HG03064 (cell line): ENCODE data around the gene TPGS1.

Experiments used
- ATAC-seq: cut with Tn5 transposase; IDR thresholded peaks from one replicate; pipeline ENCODE4 v1.9.1; 2021; ENCODE audit warnings: low read depth; ENCODE audit not compliant: unreplicated experiment

Gene TPGS1

DNA sequence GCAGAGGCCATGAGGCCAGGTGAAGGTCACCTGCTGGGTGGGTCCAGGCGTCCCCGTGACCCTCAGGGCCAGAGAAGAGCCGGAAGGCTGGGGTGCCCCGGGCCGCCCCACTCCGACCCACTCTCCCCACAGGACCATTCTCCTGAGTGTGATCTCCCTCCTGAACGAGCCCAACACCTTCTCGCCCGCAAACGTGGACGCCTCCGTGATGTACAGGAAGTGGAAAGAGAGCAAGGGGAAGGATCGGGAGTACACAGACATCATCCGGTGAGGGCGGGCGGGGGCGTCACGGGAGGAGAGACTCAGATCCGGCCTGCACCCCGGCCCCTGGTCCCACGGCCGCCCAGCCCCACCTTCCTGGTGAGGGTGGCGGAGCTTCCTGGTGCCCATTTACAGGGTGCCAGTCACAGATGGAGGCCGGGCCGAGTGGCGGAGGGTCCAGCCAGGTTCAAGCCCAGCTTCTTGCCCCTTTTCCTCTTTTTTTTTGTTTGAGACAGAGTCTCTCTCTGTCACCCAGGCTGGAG, 29.6 kb downstream of the TPGS1 start:
- no peak for ATAC-seq

DNA sequence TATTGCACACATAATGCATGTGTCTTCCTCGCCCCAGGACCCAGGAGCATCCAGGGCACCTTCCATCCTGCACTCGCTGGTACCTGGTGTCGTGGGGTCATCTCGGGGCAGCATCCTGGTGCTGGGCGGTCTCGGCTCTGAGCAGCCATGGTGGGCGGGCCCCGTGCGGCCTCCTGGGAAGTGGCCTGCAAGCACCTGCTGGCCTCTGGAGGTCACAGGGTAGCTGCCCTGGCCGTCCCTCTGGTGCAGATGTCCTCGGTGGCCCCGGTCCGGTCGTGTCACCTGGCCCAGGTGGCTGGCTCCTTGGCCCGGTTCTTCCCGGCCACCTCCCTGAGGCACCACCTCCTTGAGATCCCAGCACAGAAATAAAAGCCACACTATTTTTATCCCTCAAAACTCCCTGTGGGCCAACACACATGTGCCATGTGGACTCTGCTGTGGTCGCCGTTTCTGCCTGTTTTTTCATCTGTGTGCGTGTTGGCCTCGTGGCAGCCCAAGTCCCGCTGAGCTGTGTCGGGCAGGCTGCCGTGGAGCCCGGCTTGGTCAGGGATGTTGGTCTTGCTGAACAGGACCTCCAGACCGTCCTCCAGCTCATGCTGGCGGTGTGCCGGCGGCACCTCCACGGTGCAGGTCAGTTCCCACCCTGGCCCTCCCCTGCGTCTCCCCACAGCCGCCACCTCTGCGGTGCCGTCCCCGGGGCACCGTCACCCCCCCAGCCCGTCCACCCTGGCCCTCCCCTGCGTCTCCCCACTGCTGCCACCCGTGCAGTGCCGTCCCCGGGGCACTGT, 31.5 kb downstream of the TPGS1 start:
- ATAC-seq: no peak

DNA sequence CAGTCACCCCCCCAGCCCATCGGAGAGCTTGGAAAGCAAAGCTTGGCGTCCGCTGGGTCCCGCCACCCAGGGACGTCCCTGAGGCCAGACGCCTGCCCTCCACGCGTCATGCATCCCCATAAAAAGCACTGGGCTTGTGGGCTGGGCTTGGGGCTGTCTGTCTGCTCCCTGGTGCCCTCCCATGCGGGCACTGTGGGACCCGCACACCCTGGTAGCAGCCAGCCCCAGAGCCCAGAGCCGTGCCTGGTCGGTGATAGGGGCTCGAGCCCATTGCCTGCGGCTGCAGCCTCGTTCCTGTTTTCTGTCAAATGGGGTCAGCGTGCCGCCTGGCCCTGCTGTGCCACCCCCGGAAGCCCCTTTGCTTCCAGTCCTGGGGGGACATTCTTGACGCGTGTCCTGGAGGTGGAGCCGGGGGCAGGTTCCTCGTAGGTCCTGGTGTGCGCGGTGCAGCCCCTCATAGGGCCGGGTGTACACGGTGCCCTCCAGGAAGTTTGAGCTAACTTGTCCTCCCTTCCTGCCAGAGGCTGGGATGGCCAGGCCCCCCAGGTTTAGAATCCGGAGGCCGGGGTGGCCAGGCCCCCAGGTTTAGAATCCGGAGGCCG, 32.2 kb downstream of the TPGS1 start:
- ATAC-seq: no peak

DNA sequence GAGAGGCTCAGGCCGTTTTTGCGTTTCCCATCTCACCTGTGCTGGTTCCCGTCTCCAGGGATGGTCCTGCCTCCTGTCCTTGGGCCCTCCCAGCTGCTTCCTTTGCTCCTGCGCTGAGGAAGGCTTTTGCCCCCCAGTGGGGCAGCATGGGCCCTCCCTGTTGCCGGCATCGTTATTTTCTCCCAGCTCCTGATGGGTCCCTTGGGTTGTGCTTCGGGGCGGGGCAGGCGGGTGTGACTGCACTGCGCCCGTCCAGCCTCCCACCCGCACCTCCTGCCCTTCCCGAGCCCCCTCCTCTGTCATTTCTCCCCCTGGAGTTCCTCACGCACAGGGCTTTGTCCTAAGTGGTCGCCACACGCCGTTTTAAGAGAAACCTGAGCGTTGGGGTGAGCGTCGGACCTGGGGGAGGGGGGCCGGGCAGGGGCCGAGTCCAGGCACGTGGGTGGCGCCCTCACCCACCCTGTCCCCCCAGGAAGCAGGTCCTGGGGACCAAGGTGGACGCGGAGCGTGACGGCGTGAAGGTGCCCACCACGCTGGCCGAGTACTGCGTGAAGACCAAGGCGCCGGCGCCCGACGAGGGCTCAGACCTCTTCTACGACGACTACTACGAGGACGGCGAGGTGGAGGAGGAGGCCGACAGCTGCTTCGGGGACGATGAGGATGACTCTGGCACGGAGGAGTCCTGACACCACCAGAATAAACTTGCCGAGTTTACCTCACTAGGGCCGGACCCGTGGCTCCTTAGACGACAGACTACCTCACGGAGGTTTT, 33.8 kb downstream of the TPGS1 start:
- no peak for ATAC-seq

DNA sequence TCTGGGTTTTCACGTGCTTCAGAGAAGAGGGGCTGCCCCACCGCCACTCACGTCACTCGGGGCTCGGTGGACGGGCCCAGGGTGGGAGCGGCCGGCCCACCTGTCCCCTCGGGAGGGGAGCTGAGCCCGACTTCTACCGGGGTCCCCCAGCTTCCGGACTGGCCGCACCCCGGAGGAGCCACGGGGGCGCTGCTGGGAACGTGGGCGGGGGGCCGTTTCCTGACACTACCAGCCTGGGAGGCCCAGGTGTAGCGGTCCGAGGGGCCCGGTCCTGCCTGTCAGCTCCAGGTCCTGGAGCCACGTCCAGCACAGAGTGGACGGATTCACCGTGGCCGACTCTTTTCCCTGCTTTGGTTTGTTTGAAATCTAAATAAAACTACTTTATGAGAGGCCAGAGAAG, 34.4 kb downstream of the TPGS1 start:
- no peak for ATAC-seq

DNA sequence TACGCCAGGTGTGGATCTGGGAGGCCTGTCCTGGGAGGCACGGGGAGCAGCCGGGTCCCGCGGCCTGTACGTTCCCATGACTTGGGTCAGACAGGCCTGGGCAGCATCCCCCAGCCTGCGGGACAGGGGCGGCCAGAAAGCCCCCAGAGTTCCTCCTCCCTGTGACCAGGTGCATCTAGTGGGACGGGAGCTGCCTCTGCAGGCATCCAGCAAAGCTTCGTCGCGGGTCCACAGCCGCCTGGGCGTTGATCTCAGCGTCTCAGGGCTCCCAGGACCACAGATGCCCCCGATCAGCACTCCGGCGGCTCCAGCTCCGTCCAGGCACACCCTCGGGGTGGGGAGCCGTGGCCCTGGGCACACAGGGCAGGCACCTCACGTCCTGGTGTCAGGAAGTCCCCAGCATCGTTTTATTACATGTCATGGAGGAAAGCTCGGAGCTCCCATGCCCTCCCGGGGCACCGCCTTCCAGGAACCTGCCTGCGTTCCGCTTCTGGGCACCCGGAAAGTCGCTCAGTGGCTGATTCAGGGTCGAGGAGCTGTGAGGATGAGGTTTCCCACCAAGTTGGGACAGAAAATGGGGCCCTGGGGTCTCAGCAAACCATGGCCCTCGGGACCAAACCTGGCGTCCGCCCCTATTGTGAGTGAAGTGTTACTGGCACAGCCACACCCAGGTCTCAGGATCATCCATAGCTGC, 35.0 kb downstream of the TPGS1 start:
- ATAC-seq: no peak

DNA sequence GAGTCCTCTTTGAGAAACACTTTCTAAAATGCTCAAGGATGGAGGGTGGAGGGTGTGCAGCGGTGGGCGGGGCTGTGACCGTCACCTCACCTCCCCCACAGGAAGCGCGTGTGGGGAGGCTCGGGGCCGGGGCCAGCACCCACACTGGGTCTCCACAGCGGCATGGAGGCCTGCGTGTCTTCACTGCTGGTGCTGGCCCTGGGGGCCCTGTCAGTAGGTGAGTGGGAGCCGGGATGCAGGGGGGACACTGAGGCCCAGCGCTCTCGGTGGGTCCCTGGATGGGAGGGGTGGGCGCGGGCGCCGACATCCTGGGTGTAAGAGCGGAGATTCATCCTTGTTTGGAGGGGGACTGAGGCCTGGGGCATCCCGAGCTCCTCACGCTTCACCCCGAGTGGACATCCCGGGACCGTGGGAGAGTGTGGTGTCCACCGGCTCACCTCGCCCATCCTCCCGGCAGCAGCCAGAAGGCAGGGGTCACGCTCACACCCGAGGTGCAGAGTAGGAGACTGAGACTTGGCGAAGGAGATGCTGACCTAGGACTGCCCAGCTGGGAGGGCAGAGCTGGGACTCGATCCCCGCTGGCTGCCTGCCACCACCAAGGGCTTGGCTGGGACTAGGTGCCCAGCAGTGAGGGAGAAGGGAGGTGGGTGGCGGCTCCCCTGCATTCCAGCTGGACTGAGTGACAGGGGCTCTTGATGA, 36.8 kb downstream of the TPGS1 start, which contains the start of gene GZMM:
Gene GZMM (plus strand): TSS at position 144 of the 699 bp plus-strand sequence. CDS start 19 bp downstream, at position 163.
- no peak for ATAC-seq

DNA sequence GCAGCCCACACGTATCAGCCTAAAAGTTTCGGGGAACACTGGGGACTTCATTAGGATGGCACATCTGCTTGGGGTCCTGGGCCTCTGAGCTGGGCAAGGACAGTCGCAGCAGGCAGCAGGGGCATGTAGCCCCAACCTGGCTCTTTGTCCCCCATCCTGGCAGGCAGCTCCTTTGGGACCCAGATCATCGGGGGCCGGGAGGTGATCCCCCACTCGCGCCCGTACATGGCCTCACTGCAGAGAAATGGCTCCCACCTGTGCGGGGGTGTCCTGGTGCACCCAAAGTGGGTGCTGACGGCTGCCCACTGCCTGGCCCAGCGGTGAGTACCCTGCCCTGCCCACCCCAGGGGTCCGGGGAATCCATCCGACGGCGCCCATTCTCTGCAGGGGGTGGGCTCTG, 39.8 kb downstream of the TPGS1 start:
- ATAC-seq: no peak

DNA sequence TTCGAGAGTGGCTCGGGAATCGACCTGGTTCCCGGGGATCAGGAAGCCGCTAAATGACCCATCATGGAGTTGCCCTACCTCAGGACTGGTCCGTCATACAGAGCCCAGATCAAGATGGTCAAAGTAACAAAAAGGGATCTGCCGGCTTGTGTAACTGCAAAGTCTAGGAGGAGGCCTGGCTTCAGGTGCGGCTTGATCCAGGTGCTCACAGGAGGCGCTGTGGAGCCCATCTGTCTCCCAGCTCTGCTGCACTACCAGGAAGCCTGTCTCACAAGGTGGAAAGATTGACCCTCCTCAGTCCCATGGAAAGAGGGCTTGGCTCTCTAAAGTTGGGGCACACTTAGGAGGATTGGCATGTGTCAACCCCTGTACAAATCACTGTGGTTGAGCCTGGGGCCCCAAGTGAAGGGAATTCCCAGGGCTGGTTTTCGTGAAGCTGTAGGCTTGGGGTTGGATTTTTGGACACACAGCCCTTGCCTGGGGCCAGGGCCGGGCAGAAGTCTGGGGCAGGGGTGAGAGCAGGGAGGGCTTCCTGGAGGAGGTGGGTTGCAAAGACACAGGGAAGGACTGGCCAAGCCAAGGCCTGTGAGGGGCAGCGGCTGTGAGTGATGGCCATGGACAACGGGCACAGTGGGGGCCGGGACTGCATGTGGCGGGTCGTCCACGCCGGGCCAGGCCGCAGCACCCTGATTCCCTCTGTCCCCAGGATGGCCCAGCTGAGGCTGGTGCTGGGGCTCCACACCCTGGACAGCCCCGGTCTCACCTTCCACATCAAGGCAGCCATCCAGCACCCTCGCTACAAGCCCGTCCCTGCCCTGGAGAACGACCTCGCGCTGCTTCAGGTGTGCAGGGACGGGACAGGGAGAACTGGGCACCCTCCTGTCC, 40.8 kb downstream of the TPGS1 start:
- ATAC-seq: no peak

DNA sequence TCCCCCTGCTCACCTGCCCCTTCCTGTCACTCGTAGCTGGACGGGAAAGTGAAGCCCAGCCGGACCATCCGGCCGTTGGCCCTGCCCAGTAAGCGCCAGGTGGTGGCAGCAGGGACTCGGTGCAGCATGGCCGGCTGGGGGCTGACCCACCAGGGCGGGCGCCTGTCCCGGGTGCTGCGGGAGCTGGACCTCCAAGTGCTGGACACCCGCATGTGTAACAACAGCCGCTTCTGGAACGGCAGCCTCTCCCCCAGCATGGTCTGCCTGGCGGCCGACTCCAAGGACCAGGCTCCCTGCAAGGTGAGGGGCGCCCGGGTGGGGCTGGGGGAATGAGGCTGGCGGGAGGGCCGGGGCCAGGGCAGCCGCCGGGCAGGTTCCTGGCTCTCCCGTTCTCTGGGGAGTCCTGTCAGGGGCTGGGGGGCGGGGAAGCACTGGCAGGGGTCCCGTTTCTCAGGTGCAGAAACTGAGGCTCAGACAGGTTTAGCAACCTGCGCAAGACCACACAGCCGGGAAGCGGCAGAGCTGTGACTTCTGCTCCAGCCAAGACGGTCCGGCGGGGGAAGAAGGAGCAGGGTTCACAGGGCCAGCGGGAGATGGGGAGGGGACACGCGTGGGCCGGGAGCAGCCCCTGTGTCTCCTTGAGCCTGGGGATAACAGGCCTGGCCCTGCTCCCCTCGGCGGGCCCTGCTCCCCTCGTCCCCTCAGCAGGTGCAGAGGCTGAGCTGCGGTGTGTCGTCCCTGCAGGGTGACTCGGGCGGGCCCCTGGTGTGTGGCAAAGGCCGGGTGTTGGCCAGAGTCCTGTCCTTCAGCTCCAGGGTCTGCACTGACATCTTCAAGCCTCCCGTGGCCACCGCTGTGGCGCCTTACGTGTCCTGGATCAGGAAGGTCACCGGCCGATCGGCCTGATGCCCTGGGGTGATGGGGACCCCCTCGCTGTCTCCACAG, 41.9 kb downstream of the TPGS1 start:
- ATAC-seq: no peak

DNA sequence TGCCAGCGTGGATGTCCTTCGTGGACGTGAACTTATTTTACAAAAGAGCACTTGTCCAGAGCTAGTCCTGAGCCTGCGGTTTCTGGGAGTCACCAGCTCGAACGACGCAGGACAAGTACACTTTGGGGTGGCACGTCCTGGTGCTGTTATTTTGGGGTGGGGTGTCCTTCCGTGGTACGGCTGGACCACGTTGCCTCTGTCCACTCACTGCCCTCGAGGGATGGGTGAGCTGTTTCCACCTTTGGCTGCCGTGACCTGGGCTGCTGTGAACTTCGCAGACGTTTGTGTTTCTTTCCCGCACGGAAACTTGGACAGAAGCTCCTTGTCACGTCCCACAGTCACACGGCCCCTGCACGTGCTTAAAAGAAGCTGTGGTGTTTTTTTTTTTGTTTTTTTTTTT, 47.5 kb downstream of the TPGS1 start:
- ATAC-seq: no peak

DNA sequence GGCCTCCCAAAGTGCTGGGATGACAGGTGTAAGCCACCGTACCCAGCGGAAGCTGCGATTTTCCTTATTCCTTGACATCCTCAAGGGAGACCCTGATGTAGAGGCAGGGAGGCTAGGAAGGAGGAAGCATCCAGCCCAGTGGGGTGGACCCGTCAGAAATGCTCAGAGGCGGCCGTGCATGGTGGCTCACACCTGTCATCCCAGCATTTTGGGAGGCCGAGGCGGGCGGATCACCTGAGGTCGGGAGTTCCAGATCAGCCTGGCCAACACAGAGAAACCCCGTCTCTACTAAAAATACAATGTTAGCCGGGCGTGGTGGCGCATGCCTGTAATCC, 48.1 kb downstream of the TPGS1 start:
- no peak for ATAC-seq

DNA sequence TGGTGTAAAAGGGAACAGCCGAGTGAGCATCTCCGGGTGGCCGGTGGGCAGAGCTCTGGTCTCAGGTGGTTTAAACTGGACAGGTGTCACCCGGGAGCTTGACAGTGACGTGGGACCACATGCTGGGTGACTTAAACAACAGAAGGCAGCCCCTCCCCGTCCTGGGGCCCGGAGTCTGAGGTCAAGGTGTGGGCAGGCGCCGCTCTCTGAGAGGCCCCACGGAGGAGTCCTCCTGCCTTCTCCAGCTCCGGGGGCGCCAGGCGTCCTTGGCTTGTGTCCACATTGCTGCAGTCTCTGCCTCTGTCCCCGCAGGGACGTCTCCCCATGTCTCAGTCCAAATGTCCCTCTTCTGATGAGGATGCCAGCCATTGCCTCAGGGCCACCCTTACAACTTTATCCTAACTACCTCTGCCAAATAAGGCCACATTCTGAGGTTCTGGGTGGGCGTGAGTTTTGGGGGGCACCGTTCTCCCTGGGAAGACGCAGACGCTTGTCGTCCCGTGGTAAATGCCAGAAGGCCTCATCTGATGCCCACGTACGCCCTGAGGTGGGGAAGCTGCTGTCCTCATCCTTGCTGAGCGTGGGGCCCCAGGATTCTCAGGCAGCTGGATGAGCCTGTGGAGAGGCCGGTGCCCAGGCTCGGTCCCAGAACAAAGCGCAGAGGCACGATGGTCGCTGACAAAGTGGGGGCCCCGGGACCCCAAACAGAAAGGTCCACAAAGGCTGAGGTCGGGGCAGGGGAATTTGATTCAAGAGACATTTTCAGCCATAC, 49.5 kb downstream of the TPGS1 start:
- ATAC-seq: no peak

DNA sequence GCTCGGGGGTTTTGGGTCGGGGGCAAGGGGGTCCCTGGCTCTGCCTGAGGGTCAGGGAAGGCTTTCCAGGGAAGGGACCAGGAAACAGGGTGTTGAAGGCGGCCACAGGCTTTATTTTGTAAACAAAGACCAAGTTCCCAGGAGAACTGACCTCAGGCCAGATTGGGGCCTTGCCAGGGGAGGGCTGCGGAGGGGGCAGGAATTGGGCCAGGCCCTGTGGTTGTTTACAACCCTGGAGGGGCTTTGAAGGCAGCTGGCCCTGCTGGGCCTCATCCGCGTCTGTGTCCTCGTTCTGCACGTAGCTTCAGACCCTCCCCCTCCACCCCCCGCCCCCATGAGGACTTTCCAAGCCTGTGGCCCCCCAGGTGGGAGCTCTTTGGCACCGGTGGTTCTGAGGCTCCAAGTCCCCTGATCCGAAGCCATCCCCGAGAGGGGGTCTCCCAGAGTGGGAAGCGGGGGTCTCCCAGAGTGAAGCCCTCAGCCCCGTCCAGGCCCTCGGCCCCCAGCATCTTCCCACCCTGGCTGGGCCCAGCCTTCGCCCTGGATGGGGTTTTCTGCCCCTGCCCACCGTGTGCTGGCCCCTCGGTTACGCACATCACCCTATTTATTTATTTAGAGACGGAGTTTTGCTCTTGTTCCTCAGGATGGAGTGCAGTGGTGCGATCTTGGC, 51.6 kb downstream of the TPGS1 start:
- no peak for ATAC-seq

DNA sequence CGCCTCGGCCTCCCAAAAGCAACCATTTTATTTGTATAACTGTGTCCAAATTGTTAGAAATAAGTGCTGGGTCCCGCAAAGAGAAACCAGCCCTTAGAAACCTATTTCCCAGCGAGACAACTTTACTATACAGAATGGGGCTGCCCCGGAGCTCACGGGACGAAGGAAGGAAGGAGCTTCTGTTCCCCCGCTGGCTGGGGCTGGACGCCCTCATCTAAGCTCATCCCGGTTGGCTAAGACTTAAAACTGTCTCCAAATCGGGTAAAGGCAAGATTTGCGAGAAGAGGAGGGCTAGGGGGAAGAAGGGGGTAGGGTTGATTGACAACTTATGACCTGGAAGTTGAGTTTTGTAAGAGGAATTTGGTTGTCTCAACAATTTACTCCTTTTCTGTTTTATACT, 52.8 kb downstream of the TPGS1 start:
- ATAC-seq: no peak

DNA sequence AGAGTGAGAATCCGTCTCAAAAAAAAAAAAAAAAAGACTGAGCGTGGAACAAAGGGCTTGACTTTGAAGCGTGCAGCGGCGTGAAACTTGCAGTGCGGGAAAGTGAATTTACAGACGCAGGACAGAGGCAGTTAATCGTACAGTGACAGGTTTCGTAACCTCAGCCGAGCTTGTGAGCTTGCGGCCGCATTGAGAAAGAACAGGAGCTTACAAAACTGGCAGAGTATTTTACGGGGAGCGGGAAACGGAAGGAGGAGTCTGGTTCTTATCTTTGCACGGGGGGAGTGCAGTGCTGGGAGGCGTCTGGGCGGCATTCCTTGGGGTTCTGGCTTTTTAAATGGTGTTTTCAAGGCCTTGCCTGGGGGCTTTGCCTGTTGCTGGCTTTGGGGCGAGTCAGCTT, 59.1 kb downstream of the TPGS1 start:
- ATAC-seq: no peak

DNA sequence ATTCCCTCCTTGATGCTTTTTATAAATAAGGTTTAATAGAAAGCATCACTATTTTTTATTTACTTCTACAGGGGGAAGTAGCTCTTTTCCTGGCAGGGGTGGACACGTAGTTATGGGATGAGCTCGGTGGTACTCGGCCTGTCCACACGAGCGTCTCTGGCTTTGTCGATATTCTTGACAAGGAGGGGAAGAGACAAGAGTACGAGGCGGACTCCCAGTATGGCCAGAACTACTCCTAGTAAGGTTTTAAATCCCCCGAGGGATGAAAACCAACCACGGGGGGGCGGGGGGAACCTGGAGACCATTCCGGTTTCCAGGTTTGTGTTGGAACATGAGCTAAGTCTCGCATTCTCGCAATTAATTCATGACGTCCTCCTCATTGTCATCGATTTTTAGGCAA, 59.5 kb downstream of the TPGS1 start:
- ATAC-seq: no peak
